Fibroblast of lung (primary cell): Measurements from ENCODE around the gene MYH9. TPM values are rescaled to one million over a fixed set of nuclear protein-coding genes. Genes with fewer than 3 reads are reported as not detected.

ENCODE experiments used
- DNase-seq, 2 donors: peaks; one replicate each; pipeline versions ENCODE4 v3.0.0 to v3.0.0-alpha.2; 2010; ENCODE audit warnings: low read depth in 2 of 2
- H2AFZ ChIP-seq: 2 replicates; pipeline ENCODE4 v1.5.1; 2012; ENCODE audit warnings: low read length, control low read depth, inconsistent platforms
- H3K27ac ChIP-seq: 2 replicates; pipeline ENCODE4 v1.5.1; 2011; ENCODE audit warnings: low read length, control low read depth; ENCODE audit not compliant: insufficient read depth
- H3K27me3 ChIP-seq: 2 replicates; pipeline ENCODE4 v1.5.1; 2011; ENCODE audit warnings: mild to moderate bottlenecking, low read length; ENCODE audit not compliant: control insufficient read depth, insufficient read depth
- H3K36me3 ChIP-seq: 2 replicates; pipeline ENCODE4 v1.5.1; 2011; ENCODE audit warnings: low read length; ENCODE audit not compliant: control insufficient read depth, insufficient read depth
- H3K4me1 ChIP-seq: 2 replicates; pipeline ENCODE4 v1.5.1; 2011; ENCODE audit warnings: low read length; ENCODE audit not compliant: control insufficient read depth, insufficient read depth; ENCODE audit errors: extremely low read depth
- H3K4me2 ChIP-seq: 2 replicates; pipeline ENCODE4 v1.5.1; 2011; ENCODE audit warnings: low read length, control low read depth; ENCODE audit not compliant: insufficient read depth; ENCODE audit errors: extremely low read depth
- H3K4me3 ChIP-seq, 4 experiments: fragments of 200-600 bp in 1 of 4; sonication (generic) in 1 of 4; replicated peaks in 1 of 4; 2 replicates each; pipeline ENCODE4 v1.5.1; 2011 to 2016; ENCODE audit warnings: low read length in 4 of 4, low read depth in 3 of 4, mild to moderate bottlenecking in 3 of 4, control low read depth in 2 of 4, inconsistent platforms in 1 of 4, mixed read lengths in 1 of 4; ENCODE audit not compliant: insufficient read depth in 1 of 4; ENCODE audit errors: control extremely low read depth in 1 of 4
- H3K79me2 ChIP-seq: 2 replicates; pipeline ENCODE4 v1.5.1; 2012; ENCODE audit warnings: mild to moderate bottlenecking, low read length, inconsistent platforms; ENCODE audit not compliant: control insufficient read depth, insufficient read depth
- H3K9ac ChIP-seq: 2 replicates; pipeline ENCODE4 v1.5.1; 2011; ENCODE audit warnings: mild to moderate bottlenecking, low read length, control low read depth; ENCODE audit not compliant: insufficient read depth
- H3K9me3 ChIP-seq: 2 replicates; pipeline ENCODE4 v1.5.1; 2012; ENCODE audit warnings: low read depth, low read length; ENCODE audit not compliant: control insufficient read depth, insufficient read depth
- H4K20me1 ChIP-seq: 2 replicates; pipeline ENCODE4 v1.5.1; 2011; ENCODE audit warnings: low read length; ENCODE audit not compliant: control insufficient read depth, insufficient read depth; ENCODE audit errors: extremely low read depth
- CTCF ChIP-seq, 2 donors: IDR thresholded peaks in 1 of 2; conservative IDR thresholded peaks in 1 of 2; 1 replicate in 1 of 2; 2 replicates in 1 of 2; pipeline ENCODE4 v1.5.1; 2011 to 2012; ENCODE audit warnings: low read length in 2 of 2, control low read depth in 1 of 2, inconsistent platforms in 1 of 2, low read depth in 1 of 2, mild to moderate bottlenecking in 1 of 2
- EZH2 ChIP-seq: IDR thresholded peaks from 2 replicates; pipeline ENCODE4 v1.5.1; 2012; ENCODE audit warnings: low read length, control low read depth, mild to moderate bottlenecking; ENCODE audit errors: missing control alignments
- polyA plus RNA-seq, 2 donors: library from polyadenylated mRNA; depleted of rRNA in 1 of 2; stranded (reverse) in 1 of 2; unstranded in 1 of 2; fragments of >200 nt; gene quantifications; 2 replicates each; pipeline ENCODE4 v1.2.1, GENCODE V29; 2011 to 2012; ENCODE audit warnings: missing spikeins in 1 of 2
- total RNA-seq: library from RNA; depleted of rRNA; stranded (reverse); fragments of >200 nt; gene quantifications from 2 replicates; pipeline ENCODE4 v1.2.1, GENCODE V29; 2014

Gene MYH9
- total and polyA plus RNA-seq, 2 donors (not counting 1 experiment from before 2014, with no cell fraction given), result 677 to 796 TPM

- H3K79me2 ChIP-seq, result peaks cover 96% of the 10 kb centered on the region
- peaks cover 87% of the 10 kb centered on the region for H3K4me1 ChIP-seq
- peak overlapping the region; percentile 88 for H3K27ac ChIP-seq
- peak overlapping the region; percentile 47 for H3K9ac ChIP-seq
- no peaks in the 10 kb centered on the region for H4K20me1 ChIP-seq
- H3K9me3 ChIP-seq, result no peaks in the 10 kb centered on the region
- H3K4me2 ChIP-seq, result no peak overlapping the region
- no peaks in the 10 kb centered on the region for H3K27me3 ChIP-seq
- no peak for TF ChIP-seq CTCF (conservative IDR thresholded peaks at IDR 0.05 in 1 of 2, IDR thresholded peaks at IDR 0.05 in 1 of 2; ENCODE audit: low read depth in 1 of 2, low read length in 2 of 2)
- no peak overlapping the region for H2AFZ ChIP-seq
- H3K4me3 ChIP-seq, result no peak overlapping the region
- peaks cover 44% of the 10 kb centered on the region for H3K36me3 ChIP-seq
- no peak for DNase-seq
These were observed 51.3 kb downstream of the MYH9 start for GRCh38 chr22:36336246-36337182.

- Histone ChIP-seq H3K79me2 (peaks cover 96% of the 10 kb centered on the region), H3K4me1 (peaks cover 87% of the 10 kb centered on the region), H3K36me3 (peaks cover 42% of the 10 kb centered on the region), H3K27ac (peak overlapping the region; percentile 88), H3K4me3 (no peak overlapping the region), H3K27me3 (no peaks in the 10 kb centered on the region), H2AFZ (no peak overlapping the region), H3K9me3 (no peaks in the 10 kb centered on the region), H3K9ac (peak overlapping the region; percentile 32), H4K20me1 (no peaks in the 10 kb centered on the region), H3K4me2 (peak overlapping the region; percentile 23)
- TF ChIP-seq EZH2 (no peak), CTCF (conservative IDR thresholded peaks at IDR 0.05 in 1 of 2, IDR thresholded peaks at IDR 0.05 in 1 of 2; ENCODE audit: low read depth in 1 of 2, low read length in 2 of 2) (no peak)
- no peak for DNase-seq
These were observed 52.1 kb downstream of the MYH9 start for GRCh38 chr22:36335621-36336020.

- H3K36me3 ChIP-seq, result peaks cover 42% of the 10 kb centered on the region
- H3K4me1 ChIP-seq, result peaks cover 91% of the 10 kb centered on the region
- H3K9ac ChIP-seq, result peak overlapping the region; percentile 32
- H3K79me2 ChIP-seq, result peaks cover 98% of the 10 kb centered on the region
- no peaks in the 10 kb centered on the region for H3K27me3 ChIP-seq
- peak overlapping the region; percentile 23 for H3K4me2 ChIP-seq
- H2AFZ ChIP-seq, result no peak overlapping the region
- H3K9me3 ChIP-seq, result no peaks in the 10 kb centered on the region
- DNase-seq, result peak; percentile 64 to 90
- TF ChIP-seq EZH2 (no peak), CTCF (conservative IDR thresholded peaks at IDR 0.05 in 1 of 2, IDR thresholded peaks at IDR 0.05 in 1 of 2; ENCODE audit: low read depth in 1 of 2, low read length in 2 of 2) (no peak)
- H3K4me3 ChIP-seq, result no peak overlapping the region
- H3K27ac ChIP-seq, result peak overlapping the region; percentile 88
- no peaks in the 10 kb centered on the region for H4K20me1 ChIP-seq
These were observed 52.8 kb downstream of the MYH9 start for GRCh38 chr22:36334821-36335603.
